ENCODE measurements around the gene PAH. TPM values are rescaled to one million over a fixed set of nuclear protein-coding genes. Genes with fewer than 3 reads are reported as not detected.

The PAH gene
- polyA plus RNA-seq, 1 of the 3 experiments (the other 2 are of a cell fraction) = not detected

DNA sequence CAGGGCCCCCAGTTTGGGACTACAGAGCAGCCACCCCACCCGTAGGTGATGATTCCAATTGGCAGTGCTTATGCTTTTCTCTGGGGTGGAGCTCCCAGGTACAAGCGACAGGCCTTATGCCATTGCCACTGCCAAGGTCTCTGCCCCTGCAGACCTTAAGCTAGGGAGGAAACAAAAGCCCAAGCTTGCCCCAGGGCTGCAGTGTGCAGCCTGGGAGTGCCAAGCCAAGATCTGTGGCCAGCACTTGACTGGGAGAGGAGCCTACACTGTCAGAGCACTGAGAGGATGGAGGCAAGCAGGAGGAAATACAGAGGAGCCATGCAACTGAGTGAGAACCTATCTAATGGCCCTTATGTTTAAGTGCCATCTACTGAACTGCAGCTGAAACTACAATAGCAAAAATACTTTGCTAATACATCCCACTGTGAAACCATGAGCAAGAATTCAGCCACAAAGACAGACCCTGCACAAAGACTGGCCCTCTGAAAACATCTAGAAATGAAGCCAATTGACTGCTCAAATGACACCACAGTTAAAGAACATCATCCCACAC, 22.7 kb upstream of the PAH start:
- no peaks in the 10 kb centered on the region for H4K20me1 ChIP-seq (ENCODE audit: insufficient read depth)
- WGBS (ENCODE audit: low lambda C conversion rate) = 13% methylated on average over 2 of the region's 2 CpGs
- no peak for DNase-seq

DNA sequence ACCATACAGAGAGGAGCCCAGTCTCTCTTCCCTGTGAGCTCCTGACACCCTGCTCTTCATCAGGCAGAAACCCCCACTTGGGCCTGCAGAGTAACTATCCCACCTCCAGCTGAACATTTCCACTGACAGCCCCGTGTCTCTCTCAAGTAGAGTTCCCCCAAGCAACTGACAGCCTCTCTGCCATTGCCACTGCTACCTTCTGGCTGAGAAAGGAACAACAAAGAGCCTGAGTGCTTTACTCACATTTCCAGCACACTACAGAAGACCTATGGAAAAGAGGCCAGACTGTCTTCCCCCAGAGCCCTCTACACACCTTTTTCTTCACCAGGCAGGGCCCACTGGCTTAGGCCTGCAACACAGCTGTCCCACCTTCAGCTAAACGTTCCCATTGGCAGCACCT, 22.0 kb upstream of the PAH start:
- Histone ChIP-seq H3K36me3 (replicated peaks in 1 of 2; ENCODE audit: control insufficient read depth in 1 of 2, insufficient read depth in 2 of 2, low read length in 1 of 2) (no peaks in the 10 kb centered on the region), H3K9me3 (no peaks in the 10 kb centered on the region), H3F3A (replicated peaks; ENCODE audit: insufficient read depth) (no peaks in the 10 kb centered on the region), H3K9ac (no peak overlapping the region), H3K4me3 (ENCODE audit: low read depth in 2 of 2, low read length in 1 of 2) (no peak overlapping the region), H4K20me1 (ENCODE audit: insufficient read depth) (no peaks in the 10 kb centered on the region), H3K4me1 (ENCODE audit: control insufficient read depth in 1 of 2, insufficient read depth in 2 of 2, low read depth in 1 of 2, low read length in 1 of 2) (no peaks in the 10 kb centered on the region), H3K79me2 (ENCODE audit: insufficient read depth) (no peaks in the 10 kb centered on the region), H2AFZ (ENCODE audit: low read depth) (no peak overlapping the region), H3K27me3 (ENCODE audit: insufficient read depth) (no peaks in the 10 kb centered on the region), H3K9me2 (0 out of 2 replicates have a peak, but pooled peaks cover 3% of the 10 kb centered on the region), H3K4me2 (no peak overlapping the region), H3K27ac (ENCODE audit: low read depth in 2 of 2, low read length in 1 of 2) (no peak overlapping the region)
- DNase-seq = no peak
- WGBS (ENCODE audit: low lambda C conversion rate) = 0% methylated on average over 2 of the region's 2 CpGs
- POLR2A ChIA-PET = no interaction called here
- CTCF ChIA-PET = interaction anchor here (1.2 to 3.1 kb wide), 3 partner anchors 10 to 693 kb away, joined by 3 to 18 read pairs (median 11); no protein-coding TSS in a partner anchor
- TF ChIP-seq GATA2 (CRISPR knock-in tag; IDR thresholded peaks at IDR 0.05) = no peak
- no peak for TF ChIP-seq RFX5 (IDR thresholded peaks at IDR 0.05; ENCODE audit: low read length)
- no peak for TF ChIP-seq SMC3 (IDR thresholded peaks at IDR 0.05; ENCODE audit: low read depth, low read length)
- TF ChIP-seq YY1 (IDR thresholded peaks at IDR 0.05; ENCODE audit: low read depth) = no peak
- TF ChIP-seq TAF1 (IDR thresholded peaks at IDR 0.05; ENCODE audit: borderline replicate concordance, low read depth, low read length) = no peak

More for the DNA sequence above, 22.7 kb upstream of the PAH start:
- TF ChIP-seq RAD21 (IDR thresholded peaks at IDR 0.05; ENCODE audit: low read length) = 0 out of 2 replicates have a peak, but pooled peaks have one; percentile 4
- TF ChIP-seq ELF1 (IDR thresholded peaks at IDR 0.05) = no peak
- H3K9ac ChIP-seq = no peak overlapping the region
- ChIA-PET POLR2A (no interaction called here), CTCF (interaction anchor here (0.6 to 3.1 kb wide), 6 partner anchors 9 to 943 kb away, joined by 3 to 18 read pairs (median 3); no protein-coding TSS in a partner anchor)
- no peaks in the 10 kb centered on the region for H3K79me2 ChIP-seq (ENCODE audit: insufficient read depth)
- no peaks in the 10 kb centered on the region for H3K27me3 ChIP-seq (ENCODE audit: insufficient read depth)
- H3K4me1 ChIP-seq (ENCODE audit: control insufficient read depth in 1 of 2, insufficient read depth in 2 of 2, low read depth in 1 of 2, low read length in 1 of 2) = no peaks in the 10 kb centered on the region
- no peak overlapping the region for H2AFZ ChIP-seq (ENCODE audit: low read depth)
- H3K4me2 ChIP-seq = no peak overlapping the region
- 0 out of 2 replicates have a peak, but pooled peaks cover 3% of the 10 kb centered on the region for H3K9me2 ChIP-seq
- H3K9me3 ChIP-seq = no peaks in the 10 kb centered on the region
- H3K36me3 ChIP-seq (replicated peaks in 1 of 2; ENCODE audit: control insufficient read depth in 1 of 2, insufficient read depth in 2 of 2, low read length in 1 of 2) = no peaks in the 10 kb centered on the region
- H3K27ac ChIP-seq (ENCODE audit: low read depth in 2 of 2, low read length in 1 of 2) = no peak overlapping the region
- H3F3A ChIP-seq (replicated peaks; ENCODE audit: insufficient read depth) = no peaks in the 10 kb centered on the region
- H3K4me3 ChIP-seq (ENCODE audit: low read depth in 2 of 2, low read length in 1 of 2) = no peak overlapping the region

DNA sequence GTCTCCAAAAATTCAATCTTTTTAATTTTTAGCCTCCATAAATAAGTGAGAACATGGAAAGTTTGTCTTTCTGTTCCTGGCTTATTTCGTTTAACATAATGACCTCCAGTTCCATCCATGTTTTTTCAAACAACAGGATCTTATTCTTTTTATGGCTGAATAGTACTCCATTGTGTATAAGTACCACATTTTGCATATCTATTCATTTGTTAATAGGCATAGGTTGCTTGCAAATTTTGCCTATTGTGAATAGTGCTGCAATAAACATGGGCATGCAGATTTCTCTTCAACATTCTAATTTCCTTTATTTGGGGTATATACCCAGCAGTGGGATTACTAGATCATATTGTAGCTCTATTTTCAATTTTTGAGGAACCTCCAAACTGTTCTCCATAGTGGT, 16.1 kb upstream of the PAH start:
- Histone ChIP-seq H3K4me1 (ENCODE audit: control insufficient read depth in 1 of 2, insufficient read depth in 2 of 2, low read depth in 1 of 2, low read length in 1 of 2) (no peaks in the 10 kb centered on the region), H3F3A (replicated peaks; ENCODE audit: insufficient read depth) (no peaks in the 10 kb centered on the region), H3K36me3 (replicated peaks in 1 of 2; ENCODE audit: control insufficient read depth in 1 of 2, insufficient read depth in 2 of 2, low read length in 1 of 2) (no peaks in the 10 kb centered on the region), H3K27ac (ENCODE audit: low read depth in 2 of 2, low read length in 1 of 2) (no peak overlapping the region), H3K9me2 (0 out of 2 replicates have a peak, but pooled peaks cover 3% of the 10 kb centered on the region), H3K4me3 (ENCODE audit: low read depth in 2 of 2, low read length in 1 of 2) (no peak overlapping the region), H3K79me2 (ENCODE audit: insufficient read depth) (no peaks in the 10 kb centered on the region), H3K27me3 (ENCODE audit: insufficient read depth) (no peaks in the 10 kb centered on the region), H3K4me2 (no peak overlapping the region), H2AFZ (ENCODE audit: low read depth) (no peak overlapping the region), H3K9ac (no peak overlapping the region), H3K9me3 (no peaks in the 10 kb centered on the region), H4K20me1 (ENCODE audit: insufficient read depth) (no peaks in the 10 kb centered on the region)
- WGBS (ENCODE audit: low lambda C conversion rate) = 0% methylated on average over 1 of the region's 1 CpG
- ChIA-PET POLR2A (no interaction called here), CTCF (no interaction called here)
- no peak for DNase-seq
- TF ChIP-seq GABPA (IDR thresholded peaks at IDR 0.05; ENCODE audit: low read depth) (no peak), ELF1 (IDR thresholded peaks at IDR 0.05) (no peak), MXI1 (IDR thresholded peaks at IDR 0.05; ENCODE audit: low read depth, low read length) (no peak), GATA2 (CRISPR knock-in tag; IDR thresholded peaks at IDR 0.05) (no peak), RCOR1 (IDR thresholded peaks at IDR 0.05; ENCODE audit: low read length) (no peak), FOSL2 (IDR thresholded peaks at IDR 0.05; ENCODE audit: borderline replicate concordance, low read depth) (no peak), SIN3A (IDR thresholded peaks at IDR 0.05; ENCODE audit: borderline replicate concordance, low read depth, low read length) (no peak), EZH2phosphoT487 (IDR thresholded peaks at IDR 0.05; ENCODE audit: borderline replicate concordance, low read depth) (no peak), POLR2AphosphoS5 (IDR thresholded peaks at IDR 0.05; ENCODE audit: low read depth, low read length) (no peak), MEF2A (IDR thresholded peaks at IDR 0.05; ENCODE audit: borderline replicate concordance, low read depth) (no peak), CHD2 (IDR thresholded peaks at IDR 0.05; ENCODE audit: low read length, partially characterized antibody) (no peak), RXRA (IDR thresholded peaks at IDR 0.05; ENCODE audit: borderline replicate concordance, low read depth) (no peak)
- TF ChIP-seq, protein P1, sequence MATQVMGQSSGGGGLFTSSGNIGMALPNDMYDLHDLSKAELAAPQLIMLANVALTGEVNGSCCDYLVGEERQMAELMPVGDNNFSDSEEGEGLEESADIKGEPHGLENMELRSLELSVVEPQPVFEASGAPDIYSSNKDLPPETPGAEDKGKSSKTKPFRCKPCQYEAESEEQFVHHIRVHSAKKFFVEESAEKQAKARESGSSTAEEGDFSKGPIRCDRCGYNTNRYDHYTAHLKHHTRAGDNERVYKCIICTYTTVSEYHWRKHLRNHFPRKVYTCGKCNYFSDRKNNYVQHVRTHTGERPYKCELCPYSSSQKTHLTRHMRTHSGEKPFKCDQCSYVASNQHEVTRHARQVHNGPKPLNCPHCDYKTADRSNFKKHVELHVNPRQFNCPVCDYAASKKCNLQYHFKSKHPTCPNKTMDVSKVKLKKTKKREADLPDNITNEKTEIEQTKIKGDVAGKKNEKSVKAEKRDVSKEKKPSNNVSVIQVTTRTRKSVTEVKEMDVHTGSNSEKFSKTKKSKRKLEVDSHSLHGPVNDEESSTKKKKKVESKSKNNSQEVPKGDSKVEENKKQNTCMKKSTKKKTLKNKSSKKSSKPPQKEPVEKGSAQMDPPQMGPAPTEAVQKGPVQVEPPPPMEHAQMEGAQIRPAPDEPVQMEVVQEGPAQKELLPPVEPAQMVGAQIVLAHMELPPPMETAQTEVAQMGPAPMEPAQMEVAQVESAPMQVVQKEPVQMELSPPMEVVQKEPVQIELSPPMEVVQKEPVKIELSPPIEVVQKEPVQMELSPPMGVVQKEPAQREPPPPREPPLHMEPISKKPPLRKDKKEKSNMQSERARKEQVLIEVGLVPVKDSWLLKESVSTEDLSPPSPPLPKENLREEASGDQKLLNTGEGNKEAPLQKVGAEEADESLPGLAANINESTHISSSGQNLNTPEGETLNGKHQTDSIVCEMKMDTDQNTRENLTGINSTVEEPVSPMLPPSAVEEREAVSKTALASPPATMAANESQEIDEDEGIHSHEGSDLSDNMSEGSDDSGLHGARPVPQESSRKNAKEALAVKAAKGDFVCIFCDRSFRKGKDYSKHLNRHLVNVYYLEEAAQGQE (IDR thresholded peaks at IDR 0.05; ENCODE audit: low read depth, low read length) = no peak
- TF ChIP-seq, protein P2, sequence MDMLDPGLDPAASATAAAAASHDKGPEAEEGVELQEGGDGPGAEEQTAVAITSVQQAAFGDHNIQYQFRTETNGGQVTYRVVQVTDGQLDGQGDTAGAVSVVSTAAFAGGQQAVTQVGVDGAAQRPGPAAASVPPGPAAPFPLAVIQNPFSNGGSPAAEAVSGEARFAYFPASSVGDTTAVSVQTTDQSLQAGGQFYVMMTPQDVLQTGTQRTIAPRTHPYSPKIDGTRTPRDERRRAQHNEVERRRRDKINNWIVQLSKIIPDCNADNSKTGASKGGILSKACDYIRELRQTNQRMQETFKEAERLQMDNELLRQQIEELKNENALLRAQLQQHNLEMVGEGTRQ (IDR thresholded peaks at IDR 0.05; ENCODE audit: borderline replicate concordance, low read depth, low read length) = no peak

Data from SK-N-SH (cell line).